Measurements from ENCODE around the gene PRPH2.
A peak's percentile ranks its signal among the peaks of the same experiment; 100 is the strongest.
"Not testable (repeated sequence)": the region's sequence is repeated elsewhere in the genome, so short reads cannot be mapped to it uniquely, and the experiment has no call there.

PRPH2 gene

DNA sequence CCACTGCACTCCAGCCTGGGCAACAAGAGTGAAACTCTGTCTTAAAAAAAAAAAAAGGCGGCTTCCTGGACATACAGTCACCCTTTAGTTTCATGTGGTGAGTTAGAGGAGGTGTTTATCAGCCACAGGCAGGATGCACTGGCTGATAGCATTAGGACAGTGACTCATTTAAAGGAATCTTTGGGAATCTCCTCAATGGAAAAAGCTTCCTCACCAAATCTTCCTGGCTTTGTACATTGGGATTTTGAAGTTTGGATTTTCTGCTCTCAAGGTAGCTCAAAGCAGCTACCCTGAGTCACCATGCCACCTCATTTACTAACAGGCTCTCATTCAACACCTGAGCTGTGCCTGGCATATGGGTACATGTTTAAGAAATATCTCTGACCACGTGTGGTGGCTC, 20.2 kb downstream of the PRPH2 start:
- DNase-seq (ENCODE audit: extremely low read depth in 1 of 2, low read depth in 1 of 2) = no peak

DNA sequence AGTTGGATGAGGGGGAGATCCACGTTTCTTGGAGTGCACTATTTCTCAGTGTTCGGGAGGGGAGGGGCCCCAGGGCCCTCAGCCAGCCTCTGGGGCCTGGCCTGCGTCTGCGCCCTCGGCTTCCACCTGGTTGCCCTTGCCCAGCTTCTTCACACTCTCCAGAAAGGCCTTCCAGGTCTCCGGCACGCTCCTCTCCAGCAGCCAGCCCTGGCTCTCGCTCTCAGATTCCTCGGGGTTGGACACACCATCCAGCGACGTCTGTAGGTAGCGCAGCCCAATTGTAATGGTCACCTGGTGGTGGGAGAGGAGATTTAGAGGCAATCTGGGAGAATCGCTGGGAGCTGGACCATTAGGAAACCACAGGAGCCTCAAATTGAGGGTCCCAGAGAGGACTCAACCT, 24.2 kb downstream of the PRPH2 start:
- no peak for DNase-seq (ENCODE audit: extremely low read depth in 1 of 2, low read depth in 1 of 2)

DNA sequence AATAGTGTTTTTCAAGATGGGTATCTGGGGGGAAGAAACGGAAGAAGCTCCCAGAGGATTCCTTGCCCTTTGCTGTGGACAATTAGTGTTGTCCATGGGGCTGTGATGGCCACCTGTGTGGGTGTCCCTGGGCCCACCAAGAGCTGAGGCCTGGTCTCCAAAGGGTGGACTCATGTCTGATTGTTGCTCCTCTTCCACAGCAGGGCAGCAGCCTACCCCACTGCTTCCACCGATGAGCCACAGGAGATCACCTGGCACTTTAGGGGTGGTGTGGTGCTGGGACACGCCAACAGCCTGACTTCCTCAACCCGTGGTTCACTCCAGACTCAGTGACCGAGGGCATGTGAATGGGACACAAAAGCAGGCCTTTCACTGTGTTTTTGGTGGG, 25.1 kb downstream of the PRPH2 start:
- DNase-seq (ENCODE audit: extremely low read depth in 1 of 2, low read depth in 1 of 2) = no peak

DNA sequence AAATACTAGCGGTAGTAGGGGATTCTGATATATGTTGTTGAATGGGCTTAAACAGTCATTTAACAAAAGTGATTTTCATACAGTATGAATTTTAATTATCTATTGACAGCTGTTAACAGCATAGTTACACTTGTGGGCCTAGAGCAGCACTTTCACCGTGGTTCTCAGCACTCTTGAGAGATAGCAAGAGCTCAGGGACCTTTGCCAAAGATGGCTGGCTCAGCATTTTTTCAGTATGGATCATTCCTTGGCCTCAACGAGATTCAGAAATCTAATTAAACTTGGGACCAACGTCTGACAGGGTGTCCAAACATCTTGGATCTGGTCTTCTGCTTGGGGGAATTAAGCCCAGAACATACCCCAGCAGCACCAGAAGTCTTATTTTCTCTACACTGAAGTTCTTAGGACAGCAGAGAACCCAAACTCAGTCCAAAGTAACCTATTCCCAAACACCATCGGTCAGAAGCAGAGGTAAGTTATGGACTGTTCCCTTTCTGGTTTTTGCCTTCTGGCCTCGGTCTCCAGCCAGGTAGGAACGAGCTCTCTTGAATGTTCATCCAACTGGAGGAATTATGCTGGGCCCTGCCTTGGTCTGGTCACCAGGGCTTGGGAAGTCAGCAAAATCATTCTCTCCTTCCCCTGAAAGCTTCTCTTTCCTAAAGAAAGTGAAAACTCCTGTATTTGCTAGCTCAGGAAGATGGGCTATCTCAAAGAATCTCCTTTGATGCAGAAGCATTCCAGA, 25.7 kb downstream of the PRPH2 start:
- no peak for DNase-seq (ENCODE audit: extremely low read depth in 1 of 2, low read depth in 1 of 2)

DNA sequence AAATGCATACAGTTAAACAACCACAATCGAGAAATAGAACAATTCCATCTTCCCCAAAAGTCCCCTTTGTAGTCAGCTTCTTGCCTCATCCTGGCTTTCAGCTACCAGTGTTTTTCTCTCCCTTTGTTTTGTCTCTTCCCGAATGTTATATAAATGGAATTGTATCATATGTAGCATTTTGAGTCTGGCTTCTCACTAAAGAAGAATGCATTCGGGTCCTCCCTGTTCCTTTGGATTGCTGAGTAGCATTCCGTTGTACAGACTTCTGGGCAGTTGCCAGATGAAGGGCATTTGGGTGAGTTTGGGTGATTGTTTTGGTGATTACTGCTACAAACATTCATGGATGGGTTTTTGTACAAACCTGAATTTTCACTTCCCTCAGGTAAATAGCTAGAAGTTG, 27.8 kb downstream of the PRPH2 start:
- no peak for DNase-seq (ENCODE audit: extremely low read depth in 1 of 2, low read depth in 1 of 2)

DNA sequence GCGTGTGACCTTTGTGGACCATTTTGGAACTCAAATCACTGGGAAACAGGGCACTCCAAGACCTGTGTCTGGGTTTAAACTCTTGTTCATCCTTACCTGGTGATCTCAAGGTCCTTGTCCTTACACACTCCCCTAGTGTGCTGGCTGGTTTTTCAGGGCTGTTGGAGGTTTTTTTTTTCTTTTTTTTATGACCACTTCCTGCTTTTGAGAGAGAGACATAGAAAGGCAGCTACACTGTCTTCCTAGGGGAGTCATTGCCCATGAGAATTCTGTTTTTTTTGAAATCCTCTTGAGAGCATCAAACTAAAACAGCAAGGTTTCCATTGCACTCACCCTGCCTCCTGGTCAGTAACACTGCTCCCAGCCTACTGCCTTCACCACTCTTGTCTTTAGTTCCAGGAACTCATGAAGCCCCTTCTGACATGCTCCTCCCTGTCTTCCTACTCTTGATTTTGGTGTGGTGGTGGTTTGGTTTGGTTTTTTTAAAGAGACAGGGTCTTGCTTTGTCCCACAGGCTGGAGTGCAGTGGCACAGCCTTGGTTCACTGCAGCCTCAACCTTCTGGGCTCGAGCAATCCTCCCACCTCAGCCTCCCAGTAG, 28.6 kb downstream of the PRPH2 start:
- DNase-seq (ENCODE audit: extremely low read depth in 1 of 2, low read depth in 1 of 2) = no peak

DNA sequence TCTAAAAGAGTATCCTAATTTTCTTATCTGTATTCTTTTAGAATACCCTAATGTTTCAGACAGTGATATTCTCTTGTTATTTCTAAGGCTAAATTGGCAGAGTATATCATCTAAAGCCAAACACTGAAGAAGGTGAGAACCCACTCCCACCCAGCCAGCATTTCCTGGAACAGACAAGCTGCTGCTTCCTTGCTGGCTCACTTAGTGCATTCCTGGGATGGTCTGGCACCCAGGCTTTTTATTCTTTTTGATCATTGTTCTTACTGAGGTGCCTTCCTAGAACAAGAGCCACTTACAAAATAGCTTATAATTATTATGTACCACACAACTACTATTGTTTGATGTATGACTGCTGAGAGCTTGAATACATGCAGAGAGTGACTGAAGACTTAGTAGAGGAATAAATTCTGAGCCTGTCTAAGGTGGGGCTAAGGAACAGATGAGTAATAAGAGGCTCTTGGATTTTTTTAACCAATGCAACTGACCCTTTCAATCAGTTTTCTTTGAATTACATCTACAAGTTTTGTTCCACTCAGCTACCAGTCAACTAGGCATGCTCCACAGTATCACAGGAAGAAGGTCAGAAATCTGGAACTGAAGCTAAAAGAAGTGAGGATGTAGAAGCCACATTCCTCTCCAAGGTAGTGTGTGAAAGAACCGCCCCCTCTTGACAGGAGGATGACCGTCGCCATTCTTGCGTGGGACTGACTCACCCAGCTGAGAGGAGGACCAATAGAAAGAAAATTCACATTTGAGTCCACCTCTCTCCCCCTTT, 30.1 kb downstream of the PRPH2 start:
- peak; percentile 5 to 23 for DNase-seq (ENCODE audit: extremely low read depth in 1 of 2, low read depth in 1 of 2)

DNA sequence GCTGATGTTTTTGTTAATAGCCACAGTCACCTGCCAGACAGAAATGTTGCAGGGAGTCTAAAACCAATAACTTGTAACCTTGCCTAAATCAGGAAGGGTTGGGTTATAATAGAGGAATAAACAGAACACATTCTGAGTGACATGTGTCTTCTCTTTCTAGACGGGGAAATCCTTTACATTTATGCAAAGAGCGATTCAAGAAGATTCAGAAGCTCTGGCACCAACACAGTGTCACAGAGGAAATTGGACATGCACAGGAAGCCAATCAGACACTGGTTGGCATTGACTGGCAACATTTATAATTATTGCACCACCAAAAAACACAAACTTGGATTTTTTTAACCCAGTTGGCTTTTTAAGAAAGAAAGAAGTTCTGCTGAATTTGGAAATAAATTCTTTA, 31.5 kb downstream of the PRPH2 start:
- DNase-seq (ENCODE audit: extremely low read depth in 1 of 2, low read depth in 1 of 2) = no peak

DNA sequence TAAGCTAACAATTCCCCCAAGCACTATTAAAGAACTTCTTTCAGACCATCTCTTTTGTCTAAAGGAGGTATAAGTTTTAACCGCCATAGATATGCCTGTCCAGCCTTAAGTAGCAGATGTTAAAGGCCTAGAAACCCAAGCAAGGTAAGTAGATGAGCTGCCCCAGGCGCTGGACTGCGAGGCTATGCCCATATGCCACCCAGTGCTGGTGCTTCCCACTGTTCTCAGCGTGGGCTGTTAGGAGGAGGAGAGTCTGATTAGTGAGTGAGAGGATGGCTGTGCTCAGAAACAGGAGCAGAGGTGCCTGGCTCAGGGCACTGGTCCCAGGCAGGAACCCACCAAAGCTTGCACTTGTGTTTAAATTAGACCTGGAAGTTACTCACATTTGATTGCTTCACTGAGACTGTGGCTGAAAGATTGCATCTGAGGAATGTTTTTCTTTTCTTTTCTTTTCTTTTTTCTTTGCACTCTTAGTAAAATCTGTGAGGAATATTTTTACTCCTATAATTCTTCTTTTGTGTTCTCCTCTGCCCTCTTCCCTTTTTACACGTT, 32.2 kb downstream of the PRPH2 start:
- no peak for DNase-seq (ENCODE audit: extremely low read depth in 1 of 2, low read depth in 1 of 2)

DNA sequence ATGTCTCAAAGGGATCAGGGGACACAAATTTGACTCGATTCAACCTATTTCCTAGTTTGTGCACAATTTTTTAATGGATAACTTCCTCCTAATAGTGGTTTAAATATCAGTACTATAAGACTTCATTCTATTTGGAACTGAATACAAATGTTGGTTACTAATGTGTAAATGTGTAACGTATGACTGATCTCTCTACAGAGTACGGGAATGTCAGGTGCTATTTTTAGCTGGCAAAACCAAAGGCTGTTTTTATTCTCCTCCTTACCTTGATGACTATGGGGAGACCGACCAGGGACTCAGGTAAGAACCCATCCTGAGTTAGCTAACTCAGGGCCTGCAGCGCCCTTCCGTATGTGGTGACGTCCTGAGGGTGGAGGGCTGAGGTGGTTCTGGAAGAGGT, 33.0 kb downstream of the PRPH2 start:
- no peak for DNase-seq (ENCODE audit: extremely low read depth in 1 of 2, low read depth in 1 of 2)

DNA sequence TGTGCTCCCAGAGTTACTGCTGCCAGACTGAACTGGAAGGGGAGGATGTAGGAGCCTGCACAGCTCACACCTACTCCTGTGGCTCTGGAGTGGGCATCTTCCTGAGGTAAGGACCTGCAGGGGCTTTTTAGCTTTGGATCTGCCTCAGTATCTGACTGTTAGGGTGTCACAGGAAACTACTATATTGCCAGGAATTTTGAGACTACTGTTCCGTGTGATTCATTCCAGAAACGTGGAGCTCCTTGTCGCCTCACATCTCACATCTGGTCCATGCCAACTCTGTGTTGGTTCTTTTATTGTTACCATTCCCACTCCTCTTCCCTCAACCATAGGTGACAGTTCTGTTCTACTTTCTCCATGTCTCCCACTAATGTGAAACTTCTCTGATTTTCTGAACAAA, 34.1 kb downstream of the PRPH2 start:
- DNase-seq (ENCODE audit: extremely low read depth in 1 of 2, low read depth in 1 of 2) = no peak

DNA sequence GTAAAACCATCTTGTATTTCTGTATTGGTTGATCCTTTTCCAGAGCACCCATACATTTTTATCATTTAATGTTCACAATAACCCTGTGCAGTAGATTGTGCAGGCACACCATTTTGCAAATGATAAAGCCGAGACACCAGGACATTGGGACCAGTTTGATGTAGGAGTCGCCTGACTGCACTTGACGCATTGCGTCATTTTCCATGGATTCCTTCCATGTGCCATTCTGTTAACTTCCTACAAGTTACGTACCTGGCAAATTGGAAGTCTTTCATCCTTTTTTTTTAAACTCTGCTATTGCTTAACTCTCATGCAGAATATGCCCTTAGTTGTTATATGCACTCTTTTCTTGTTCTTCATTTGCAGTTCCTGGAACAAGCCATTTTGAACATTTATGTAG, 43.0 kb downstream of the PRPH2 start:
- DNase-seq (ENCODE audit: extremely low read depth in 1 of 2, low read depth in 1 of 2) = no peak

DNA sequence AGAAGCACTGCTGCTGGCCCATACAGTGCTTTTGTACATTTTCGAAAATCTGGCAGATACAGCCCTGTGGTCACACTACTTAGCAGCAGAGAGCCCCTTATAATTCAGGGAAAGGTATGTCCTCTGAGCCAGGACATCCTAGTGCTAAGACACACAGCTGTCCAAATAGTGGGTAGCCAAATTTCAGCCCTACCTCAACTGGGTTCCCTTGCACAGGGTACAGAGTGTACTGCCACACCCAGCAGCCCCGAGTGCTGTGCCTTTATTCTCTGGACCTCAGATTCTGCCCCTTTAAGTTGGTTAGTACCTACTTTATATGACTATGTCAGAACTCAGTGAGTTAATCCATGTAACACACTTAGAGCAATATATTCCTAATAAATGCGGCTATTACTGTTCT, 47.6 kb downstream of the PRPH2 start:
- DNase-seq (ENCODE audit: extremely low read depth in 1 of 2, low read depth in 1 of 2) = no peak

DNA sequence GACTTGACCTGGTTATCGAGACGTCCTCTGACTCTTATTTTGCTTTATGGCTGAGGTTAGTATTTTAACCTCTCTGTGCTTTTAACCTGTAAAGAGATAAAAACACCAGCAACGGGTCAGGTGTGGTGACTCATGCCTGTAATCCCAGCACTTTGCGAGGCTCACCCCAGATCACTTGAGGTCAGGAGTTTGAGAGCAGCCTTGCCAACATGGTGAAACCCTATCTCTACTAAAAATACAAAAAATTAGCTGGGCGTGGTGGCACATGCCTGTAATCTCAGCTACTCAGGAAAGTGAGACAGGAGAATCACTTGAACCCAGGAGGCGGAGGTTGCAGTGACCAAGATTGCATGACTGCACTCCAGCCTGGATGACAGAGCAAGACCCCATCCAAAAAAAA, 48.0 kb downstream of the PRPH2 start:
- not testable (repeated sequence) for DNase-seq (ENCODE audit: extremely low read depth in 1 of 2, low read depth in 1 of 2)

DNA sequence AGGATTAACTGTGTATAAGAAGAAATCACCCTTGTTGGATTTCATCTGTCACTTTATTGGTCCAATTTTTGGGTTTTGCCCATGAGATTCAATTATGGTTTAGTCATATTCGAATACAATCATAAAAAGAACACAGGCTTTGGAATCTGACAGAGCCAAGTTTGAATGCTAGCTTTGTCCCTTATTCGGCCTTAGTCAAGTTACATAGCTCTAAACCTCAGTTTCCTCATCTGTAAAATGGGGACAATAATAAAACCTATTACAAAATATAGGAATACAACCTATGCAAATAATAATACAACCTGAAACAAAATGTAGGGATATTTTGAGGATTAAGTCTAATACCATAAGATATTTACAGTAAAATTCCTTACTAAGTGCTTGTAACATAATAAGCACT, 57.7 kb downstream of the PRPH2 start:
- no peak for DNase-seq (ENCODE audit: extremely low read depth in 1 of 2, low read depth in 1 of 2)

DNA sequence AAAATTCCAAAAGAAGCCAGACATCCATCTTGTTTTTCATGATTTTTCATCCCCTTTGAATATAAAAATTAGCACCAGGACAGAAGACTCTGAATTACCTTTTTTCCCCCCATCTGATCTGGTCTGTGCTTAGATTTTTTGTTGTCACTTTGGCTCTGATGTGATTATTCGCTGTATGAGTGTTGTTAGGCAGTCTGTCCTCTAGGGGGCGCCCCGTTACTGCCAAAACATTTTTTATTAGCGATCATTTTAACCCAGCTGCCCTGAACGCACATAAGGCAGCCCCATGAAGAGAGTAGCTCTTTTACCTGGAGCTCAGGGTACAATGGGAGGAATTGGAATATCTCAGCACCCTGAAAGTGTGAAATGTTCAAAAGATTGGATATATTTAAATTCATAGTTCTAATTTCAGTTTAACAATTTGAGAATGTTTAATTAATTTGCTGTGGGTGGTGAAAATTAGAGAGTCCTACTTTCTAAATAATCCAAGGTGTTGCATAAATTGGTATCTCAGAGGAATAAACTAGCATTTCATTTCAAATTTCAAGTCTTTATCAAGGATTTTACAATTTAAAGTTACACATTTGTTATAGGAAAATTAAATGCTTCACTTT, 60.8 kb downstream of the PRPH2 start:
- DNase-seq (ENCODE audit: extremely low read depth in 1 of 2, low read depth in 1 of 2) = peak; percentile 50 to 58

DNA sequence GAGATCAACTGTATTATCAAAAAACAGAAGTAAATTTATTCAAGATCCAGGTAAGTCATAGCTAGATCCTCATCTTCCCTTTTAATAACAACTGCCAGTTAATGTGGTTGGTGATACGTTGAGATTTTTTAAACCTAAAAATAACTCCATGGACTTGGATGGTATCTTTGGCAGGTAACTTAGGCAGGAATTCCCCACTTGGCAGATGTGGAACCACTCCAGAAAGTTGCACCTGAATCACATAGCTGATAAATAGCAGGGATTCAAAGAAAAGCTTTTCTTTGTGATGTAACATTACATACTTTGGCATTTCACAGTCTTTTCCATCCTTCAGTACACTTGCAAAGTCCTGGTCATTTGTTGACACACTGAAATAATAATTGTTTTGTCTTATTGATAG, 62.6 kb downstream of the PRPH2 start:
- no peak for DNase-seq (ENCODE audit: extremely low read depth in 1 of 2, low read depth in 1 of 2)

DNA sequence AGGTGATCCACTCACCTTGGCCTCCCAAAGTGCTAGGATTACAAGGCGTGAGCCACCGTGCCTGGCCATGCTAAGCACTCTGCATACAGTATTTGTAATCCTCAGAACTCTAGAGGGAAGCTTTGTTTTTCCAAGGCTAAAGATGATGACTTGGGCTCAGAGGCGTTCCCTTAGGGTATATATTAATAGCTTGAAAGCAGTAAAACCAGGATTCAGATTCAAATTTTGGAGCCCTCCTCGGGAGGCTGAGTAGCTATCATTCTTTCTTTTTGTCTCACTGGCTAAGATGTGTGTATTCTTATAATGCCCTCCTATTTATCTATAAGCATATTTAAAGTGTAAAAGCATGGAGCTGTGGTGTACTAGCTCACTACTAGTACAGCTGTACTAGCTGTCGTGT, 68.5 kb downstream of the PRPH2 start:
- DNase-seq (ENCODE audit: extremely low read depth in 1 of 2, low read depth in 1 of 2) = no peak

DNA sequence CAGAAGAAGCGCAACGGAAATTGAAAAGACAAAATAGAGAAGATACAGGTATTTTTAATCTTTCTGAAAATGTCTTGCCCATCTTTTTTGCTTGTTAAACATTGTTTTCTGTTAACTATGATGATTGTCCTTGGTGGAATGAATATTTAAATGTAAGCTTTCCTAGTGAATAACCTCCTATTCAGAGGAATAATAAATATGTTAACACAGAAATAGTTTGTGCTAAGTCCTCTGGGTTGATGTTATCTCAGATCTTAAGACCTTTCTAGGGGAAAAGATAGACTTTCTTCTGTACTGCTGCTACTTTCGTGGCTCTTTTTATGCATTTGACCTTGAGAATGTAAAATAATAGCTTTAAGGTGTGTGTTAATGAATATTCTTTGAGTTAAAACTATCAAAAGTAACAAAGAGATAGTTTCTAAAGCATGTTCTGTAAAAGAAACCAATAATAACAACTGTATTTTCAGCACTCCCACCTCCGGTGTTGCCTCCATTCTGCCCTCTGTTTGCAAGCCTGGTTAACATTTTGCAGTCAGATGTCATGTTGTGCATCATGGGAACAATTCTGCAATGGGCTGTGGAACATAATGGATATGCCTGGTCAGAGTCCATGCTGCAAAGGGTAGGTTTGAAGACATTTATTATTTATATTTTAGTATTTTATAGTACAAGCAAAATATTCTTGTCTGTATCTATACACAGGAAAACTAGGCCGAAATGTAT, 70.2 kb downstream of the PRPH2 start:
- no peak for DNase-seq (ENCODE audit: extremely low read depth in 1 of 2, low read depth in 1 of 2)
